SW480 (cell line): ENCODE results near the gene CIBAR2.

Experiments used
- DNase-seq: peaks from one replicate; pipeline ENCODE4 v3.0.0-alpha.2; 2016; ENCODE audit warnings: low spot score

The CIBAR2 gene

DNA sequence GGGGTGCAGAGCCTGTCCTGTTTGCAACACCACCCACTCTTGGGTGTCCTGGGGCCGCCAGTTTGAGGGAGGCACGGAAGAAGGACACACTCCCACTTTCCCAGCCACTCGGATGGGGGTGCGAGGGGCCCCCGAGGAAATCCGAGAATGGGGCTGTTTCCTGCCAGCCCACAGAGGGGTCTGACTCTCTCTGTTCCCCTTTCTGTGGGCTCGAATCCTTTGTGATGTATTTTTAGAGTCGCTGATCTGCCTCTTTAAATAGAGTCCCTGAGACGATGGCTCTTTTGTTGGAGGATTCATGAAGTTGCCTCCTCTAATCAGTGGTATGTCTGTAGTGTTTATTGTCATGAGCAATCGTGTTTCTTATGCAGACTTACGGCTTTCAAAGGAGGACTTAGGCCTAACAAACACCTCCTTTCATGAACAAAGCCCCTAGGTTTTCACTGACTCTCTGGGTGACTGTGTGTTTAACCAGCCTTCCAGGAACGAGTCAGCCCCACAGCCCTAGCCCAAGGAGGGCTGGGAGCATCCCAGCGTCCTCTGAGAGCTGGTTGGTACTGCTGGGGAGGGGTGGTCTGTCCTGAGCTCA, 29.1 kb downstream of the CIBAR2 start:
- DNase-seq, result no peak

DNA sequence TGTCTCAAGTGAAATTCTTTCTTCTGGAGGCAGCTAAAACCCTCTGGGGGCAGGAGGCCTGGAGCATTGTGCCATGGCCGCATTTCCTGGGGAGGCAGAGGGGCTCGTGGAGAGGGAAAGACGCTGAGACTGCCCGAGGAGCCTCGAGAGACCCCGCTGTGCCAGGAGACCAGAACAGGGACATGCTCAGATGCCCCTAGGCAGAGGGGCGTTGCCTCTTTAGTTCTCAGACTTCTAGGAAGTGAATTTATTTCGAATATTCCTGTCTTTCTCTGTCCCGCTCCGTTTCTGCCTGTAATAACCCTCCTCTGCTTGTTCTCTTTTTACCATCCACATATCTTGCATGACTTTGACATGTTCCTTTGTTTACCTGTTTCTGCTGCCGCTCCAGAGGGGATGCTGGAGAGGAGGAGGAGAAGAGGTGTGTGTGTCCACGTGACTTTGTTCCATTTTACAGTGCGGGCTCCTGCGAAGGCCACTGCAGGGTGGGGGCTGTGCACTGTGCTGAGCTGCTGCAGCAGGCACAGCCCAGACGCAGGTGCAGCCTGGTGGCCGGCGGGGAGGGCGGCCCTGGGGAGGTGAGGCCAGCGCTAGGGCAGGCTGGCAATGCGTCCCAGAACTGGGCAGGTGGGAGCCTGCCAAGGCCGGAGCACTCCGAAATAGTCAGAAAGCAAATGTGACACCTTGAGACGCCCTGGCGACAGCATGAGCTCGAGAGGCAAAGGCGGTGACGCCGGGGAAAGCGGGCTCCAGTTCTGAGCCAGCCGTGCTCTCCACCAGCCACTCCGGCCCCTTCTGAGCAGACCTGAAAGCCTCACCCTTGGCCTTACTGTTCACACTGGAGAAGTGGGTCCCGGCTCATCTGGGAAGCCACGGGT, 29.9 kb downstream of the CIBAR2 start:
- DNase-seq, result no peak

DNA sequence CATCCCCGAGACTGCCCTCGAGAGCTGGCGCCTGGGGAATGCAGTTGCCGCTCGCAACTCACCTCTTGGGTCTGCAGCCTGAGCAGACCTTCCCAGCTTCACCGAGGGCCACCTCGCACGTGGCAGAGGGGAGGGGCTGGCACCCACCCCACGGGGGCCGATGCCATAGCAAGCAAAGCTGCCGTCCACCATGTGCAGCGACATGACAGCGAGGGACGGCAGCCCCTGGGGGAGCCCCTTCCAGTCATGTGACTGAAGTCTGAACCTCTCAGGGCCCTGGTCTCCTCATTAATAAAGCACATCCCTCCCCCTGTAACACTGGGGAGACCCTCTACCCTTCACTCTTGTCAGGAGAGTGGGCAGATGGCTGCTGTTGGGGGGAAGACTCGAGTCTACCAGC, 30.5 kb downstream of the CIBAR2 start:
- no peak for DNase-seq

DNA sequence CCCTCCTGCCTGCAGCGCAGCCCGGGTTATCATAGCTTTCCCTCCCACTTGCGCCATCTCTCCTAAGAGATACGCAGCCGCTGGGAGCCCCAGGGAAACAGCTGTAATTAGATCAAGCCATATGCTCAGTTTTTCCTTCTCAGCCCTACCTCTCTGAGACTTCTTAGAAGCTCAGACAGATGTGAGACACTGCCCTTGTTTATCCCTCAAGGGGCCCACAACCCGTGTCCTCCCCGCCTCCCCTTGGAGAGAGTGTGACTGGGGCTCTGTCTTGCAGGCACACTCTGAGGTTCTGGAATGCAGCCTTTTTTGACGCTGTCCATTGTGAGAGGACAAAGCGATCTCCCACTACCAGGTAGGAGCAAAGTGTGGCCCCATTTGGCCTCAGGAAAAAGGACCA, 31.2 kb downstream of the CIBAR2 start:
- DNase-seq, result no peak

DNA sequence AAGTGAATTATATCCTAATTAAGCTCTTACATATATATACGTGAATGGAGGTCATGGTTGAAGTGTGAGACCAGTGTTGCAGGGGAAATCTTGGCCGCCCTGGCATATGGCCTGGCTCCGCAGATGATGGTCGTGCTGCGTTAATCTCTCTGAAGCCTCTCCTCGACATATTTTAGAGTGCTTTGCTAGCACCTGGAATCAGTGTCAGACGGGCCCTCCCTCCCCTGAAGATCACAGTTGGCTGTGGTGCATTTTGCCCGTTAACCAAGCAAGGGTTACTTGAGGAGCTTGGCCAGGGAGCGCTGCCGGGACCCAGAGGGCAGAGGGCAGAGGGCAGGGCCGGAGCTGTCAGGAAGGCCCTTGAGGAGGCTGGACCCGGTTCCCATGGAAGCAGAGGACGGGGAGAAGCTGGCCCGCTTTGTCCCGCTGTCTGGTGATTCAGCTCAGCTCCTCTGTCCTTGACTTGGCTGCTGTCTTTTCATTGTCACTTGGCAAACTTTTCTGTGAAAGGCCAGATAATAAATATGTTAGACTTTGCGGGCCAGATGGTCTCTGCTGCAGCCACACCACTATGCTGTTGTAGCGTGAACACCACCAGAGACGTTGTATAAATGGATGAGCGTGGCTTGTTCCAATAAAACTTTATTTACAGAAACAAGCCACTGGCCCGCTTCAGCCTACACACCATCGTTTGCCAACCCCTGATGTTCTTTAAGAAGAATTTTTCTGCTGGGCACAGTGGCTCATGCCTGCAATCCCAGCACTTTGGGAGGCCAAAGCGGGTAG, 32.3 kb downstream of the CIBAR2 start:
- no peak for DNase-seq

DNA sequence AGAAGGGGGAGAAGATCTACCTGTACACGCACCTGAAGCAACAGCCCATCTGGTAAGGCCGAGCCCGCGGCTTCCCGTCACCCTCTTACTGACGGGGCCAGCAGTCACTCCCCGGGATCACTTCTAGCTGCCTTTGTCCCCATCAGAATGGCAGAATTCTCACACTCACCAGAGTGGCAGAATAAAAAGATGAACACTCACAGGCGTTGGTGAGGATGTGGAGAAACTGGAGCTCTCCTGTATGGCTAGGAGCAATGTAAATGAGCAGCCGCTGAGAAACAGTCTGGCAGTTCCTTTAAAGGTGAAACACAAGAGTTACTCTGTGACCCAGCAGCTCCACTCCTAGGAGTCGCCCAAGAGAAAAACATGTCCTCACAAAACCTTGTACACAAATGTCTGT, 33.3 kb downstream of the CIBAR2 start:
- DNase-seq, result no peak

DNA sequence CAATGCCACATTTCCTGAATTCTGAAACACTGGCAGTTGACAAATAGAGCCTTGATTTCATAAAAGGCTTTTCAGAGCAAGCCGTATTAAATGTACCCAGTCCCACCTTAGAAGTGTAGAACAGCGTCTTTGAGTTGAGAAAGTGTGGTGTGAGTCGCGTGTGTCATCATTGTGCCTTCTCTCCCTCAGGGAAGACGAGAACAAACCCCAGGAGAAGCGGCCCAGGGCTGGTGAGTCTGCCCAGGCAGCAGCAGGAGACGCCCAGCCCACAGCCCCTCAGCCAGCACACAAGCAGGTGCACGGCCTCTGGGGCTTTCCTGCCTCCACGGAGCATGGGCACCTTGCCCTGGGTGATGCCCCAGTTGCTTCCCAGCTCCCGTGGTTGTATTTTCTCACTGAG, 34.0 kb downstream of the CIBAR2 start:
- DNase-seq, result no peak

DNA sequence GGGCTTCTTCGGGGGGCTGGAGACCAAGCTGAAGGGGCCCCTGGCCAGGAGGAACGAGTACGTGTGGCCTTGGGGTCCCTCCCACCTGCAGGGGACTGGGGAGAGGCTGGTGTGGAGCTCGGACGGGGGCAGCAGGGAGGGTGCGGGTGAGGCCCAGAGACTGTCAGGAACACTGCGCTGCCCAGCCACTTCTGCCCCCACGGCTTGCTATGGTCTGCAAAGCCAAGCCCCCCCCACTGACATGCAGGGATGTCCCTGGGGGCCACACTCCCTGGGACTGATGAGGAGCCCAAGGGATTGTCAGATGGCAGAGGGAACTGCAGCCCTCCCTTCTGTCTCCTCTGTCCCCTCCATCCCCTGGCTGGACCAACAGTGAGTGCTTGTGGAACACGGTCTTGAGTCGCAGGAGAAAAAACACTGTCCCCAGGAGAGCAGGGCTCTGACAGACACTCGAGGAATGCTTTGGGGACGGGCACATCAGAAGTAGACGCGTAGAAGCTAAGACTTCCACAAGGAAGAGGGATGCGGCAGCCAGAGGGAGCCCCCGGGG, 34.6 kb downstream of the CIBAR2 start:
- DNase-seq, result no peak

DNA sequence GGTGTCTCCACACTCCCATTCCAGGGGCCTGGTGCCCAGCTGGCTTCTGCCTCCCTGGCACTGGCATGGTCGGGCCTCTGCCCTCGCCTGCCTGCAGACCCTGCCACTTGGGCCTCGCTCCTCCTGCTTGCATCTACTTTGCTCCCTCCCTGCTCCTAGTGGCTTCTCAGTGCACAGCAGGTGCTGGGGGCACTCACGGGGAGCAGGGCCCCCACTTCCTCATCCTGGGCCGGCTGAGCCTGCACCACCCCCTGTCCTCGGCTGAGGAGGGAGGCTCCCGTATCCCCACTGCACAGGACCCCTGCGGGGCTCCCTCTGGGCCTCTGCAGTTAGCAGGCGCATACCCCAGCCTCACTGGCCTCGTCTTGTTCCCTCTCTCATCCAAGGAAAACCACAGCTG, 35.2 kb downstream of the CIBAR2 start:
- no peak for DNase-seq

DNA sequence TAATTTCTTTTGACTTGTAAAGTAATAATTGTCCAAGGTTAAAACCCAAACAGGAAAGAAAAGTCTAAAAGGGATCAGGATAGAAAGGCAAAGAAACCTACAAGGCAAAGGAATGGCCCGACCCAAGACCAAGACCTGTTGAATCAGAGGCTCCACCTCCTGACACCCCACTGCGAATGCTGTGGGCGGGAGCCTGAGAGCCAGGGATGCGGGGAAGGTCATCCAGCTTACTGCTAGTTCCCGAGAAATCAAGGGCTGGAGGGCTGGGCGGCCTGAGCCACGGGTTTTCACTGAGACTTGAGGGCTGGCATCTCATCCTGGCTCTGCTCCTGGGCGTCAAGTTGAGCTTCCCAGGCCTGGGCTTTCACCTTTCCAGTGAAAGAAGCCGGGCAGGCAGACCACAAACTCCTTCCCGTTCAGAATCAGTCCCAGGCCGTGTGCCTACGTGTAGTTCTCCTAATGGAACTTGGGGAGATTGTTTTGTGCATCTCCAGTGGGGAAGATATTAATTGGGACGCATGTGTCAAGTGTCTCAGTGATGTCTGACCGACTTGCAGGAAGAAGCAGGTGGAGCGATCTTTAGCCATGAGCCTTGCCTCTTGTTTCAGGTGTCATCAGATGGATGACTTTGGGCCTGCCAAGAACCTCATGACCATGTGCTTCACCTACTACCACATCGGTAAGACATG, 36.9 kb downstream of the CIBAR2 start:
- DNase-seq, result no peak

DNA sequence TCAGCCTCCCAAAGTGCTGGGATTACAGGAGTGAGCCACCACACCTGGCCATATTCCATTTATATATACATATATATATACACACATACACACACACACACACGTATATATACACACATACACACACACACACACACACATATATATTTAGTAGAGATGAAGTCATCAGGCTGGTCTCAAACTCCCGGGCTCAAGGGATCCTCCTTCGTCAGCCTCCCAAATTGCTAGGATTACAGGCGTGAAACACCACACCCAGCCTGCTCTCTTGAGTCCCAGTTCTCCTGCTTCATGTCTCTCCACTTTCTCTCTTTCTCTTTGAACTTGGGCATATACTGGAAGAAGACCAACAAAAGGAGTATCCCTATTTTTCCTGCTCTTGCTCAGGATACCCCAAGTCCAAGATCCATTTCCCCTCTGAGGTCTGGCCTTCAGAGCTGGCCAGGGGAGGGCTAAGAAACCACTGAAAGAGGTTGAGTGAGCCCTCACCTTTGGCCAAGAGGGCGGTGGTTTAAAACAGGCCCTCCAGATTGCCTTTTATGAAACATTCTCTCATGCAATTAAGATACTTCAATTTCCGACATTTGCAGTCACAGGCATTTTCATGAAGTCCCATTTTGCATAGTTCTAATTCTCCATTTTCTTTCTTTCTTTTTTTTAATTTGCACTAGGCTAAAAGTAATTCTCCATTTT, 37.9 kb downstream of the CIBAR2 start:
- DNase-seq, result no peak

DNA sequence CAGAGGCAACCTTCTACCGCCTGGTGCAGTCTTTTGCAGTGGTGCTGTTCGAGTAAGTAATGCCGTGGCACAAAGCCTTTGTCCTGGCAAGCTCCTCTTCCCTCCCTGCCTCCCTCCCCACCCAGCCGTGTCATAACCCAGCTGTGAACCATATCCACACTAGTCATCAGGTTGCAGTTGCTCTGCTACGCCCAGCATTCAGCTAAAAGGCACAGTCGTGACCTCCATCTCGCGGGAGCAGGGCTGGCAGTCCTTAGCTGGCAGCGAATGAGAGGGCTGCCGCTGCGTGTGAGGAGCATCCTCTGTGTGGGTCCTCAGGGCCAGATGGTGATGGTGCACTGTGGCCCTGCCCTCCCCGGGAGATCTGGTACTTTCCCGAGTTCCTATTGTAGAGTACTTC, 39.3 kb downstream of the CIBAR2 start:
- no peak for DNase-seq

DNA sequence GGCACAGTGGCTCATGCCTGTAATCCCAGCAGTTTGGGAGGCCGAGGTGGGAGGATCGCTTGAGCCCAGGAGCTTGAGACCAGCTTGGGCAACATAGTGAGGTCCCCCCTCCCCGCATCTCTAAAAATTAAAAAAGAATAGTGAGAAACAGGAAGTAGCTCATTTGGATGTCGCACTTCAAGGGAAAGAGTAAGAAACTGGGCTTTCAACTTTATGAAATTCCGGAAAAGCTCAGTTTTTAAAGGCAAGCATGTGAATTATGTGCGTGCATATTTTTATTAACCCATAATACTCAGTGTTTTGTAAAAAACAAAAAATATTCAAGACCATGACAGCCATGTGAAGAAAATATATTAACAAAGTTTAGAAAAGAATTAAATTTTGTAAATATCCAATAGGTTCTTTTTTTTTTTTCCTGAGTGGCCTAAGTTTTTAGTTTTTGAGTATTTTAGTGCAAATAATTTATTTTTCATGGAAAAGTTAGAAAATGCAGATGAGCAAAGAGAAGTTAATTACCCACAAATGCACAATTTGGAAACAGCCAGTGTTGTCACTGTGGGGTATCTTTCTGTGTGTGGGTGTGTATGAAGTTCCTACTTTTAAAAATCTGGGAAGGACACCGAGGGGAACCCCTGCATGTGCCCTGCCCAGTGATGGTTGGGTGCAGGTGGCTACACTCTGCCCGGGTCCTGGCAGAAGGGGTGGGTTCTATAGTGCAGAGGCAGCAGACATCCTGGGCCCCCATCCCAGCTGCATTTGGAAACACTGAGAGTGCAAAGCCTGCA, 40.0 kb downstream of the CIBAR2 start:
- no peak for DNase-seq

DNA sequence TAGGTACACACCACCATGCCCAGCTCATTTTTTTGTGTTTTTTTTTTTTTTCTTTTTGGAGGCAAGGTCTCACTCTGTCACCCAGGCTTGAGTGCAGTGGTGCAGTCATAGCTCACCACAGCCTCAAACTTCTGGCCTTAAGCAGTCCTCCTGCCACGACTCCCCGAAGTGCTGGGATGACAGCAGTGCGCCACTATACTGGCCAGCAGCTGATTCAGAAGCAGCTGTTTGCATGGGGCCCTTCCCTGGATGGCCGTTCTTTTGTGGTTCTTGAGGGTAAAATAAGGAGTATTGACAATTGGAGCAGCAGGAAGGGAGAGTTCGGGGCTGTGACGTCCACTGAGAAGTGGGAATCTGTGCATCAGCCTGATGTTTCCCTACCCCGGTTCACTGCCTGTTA, 43.1 kb downstream of the CIBAR2 start:
- no peak for DNase-seq

DNA sequence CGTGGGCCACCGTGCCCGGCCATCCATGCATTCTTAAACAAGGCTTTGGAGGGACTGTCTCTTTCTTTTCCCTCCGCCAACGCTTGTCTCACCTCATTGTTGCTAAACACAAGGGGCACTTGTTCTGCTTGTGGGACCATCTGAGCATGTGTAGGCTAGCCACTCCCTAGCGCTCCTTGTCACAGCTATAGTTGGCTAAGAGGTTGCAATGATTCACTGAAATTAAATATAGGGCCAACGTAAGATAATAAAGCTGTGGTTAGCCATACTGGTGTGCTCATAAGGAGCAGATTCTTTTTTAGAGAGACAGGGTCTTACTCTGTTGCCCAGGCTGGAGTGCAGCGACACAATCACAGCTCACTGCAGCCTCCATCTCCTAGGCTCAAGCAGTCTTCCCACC, 43.5 kb downstream of the CIBAR2 start:
- DNase-seq, result no peak

DNA sequence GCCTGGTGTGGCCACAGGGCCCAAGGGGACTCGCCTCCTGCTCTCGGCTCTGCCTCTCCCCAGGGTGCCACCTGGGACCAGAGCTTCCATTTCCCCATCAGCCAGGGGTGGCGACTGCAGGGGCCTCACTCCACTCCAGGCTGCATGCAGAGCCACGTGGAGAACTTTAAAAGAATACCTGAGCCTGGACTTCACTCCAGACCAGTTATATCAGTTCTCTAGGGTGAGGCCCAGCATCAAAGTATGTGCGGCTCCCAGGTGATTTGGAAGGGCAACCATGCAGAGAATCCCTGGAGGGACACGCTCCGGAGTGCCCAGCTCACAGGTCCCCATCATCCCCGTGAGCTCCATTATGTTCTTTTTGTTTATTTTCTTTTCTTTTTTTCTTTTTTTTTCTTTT, 44.8 kb downstream of the CIBAR2 start:
- no peak for DNase-seq

DNA sequence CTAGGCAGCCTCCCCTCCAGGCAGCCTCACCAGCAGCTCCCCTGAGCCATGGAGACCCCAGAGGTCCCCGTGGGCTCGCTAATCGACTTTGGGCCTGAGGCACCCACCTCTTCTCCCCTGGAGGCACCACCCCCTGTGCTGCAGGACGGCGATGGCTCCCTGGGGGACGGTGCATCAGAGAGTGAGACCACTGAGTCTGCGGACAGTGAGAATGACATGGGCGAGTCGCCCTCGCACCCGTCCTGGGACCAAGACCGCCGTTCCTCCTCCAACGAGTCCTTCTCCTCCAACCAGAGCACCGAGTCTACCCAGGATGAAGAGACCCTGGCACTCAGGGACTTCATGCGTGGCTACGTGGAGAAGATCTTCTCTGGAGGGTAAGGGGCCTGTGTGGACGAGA, 45.2 kb downstream of the CIBAR2 start:
- no peak for DNase-seq

DNA sequence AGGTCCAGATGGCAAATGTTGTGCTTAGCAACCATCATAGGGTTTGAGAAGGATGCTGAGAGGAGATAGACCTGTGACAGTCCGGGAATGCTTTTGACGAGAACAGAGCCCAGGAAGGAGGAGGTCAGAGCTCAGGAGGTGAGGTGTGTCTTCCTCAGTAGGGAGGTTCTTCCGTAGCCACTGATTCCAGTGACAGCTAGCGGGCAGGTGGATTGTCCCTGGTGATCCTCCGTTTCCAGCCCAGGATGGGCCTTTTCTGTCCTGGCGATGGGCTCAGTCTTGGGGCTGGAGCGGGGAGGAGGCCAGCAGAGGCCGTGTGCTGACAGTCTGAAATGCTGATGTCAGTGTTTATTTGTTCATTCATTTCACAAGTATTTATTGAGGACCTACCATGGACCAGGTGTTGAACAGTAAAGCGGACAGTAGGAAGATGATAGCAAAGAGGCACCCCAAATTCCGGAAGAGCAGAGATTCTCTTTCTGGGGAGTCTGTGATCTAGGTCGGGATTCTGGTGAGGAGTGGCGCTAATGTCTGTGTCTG, 45.9 kb downstream of the CIBAR2 start:
- DNase-seq, result no peak

DNA sequence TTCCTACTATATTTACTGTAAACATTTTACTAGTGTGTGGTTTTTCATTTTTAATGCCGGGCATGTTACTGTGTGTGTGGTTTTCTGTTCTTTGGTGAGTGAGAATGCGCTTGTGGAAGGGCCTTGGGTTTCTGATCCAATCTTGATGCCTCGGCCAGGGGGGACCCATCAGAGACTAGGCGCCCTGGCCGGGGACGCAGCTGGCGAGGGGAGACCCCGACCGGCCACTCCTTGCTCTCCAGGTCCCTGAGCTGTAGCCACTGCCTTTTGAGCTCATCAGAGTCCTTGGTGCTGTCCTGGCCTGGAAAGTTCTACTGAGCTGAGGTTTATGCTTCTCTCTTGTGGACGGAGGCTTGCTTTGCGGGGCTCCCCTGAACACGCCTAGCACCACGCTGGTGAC, 47.2 kb downstream of the CIBAR2 start:
- no peak for DNase-seq

DNA sequence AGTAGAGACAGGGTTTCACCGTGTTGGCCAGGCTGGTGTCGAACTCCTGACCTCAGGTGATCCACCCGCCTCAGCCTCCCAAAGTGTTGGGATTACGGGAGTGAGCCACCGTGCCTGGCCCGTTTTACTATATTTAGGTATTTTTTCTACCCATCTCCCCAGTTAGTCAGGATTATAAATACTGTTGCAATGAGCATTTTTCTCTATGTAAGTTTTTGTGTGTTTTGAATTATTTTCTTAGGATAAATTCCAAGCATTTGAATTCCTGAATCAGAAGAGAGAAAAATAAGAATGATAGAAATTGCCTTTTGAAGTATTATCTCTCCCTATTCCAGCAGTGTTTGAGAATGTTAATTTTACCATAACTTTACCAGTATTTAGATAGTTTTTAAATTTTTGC, 48.1 kb downstream of the CIBAR2 start:
- no peak for DNase-seq

DNA sequence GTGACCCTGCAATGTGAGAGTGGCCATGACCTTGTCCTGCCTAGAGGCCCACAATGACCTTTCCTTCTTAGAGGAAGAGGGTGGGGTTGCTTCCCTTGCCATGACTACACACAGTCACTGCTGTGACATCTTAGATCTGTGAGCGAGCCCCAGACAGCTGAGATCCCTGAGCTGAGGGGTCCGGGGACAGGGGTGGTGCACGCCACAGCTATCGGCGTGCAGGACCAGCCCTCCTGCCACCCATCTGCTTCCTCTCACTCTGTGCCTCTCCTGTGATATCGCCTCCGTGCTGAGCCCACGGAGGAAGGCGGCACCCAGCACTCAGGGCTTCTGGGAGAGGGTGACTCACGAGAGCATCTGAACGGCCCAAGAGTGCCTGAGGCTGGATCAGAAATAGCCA, 49.4 kb downstream of the CIBAR2 start:
- no peak for DNase-seq
